K562 (cell line): ENCODE measurements around the gene EMILIN3. TPM values are rescaled to one million over a fixed set of nuclear protein-coding genes. Genes with fewer than 3 reads are reported as not detected.

Experiments
- ESRRB ChIP-seq: fragments of 250-450 bp; sonication (Bioruptor Pico); IDR thresholded peaks from 2 replicates; pipeline ENCODE4 v1.5.0; 2020; ENCODE audit warnings: mild to moderate bottlenecking, moderate library complexity, borderline replicate concordance
- ETV1 ChIP-seq: fragments of 450-650 bp; conservative IDR thresholded peaks from 2 replicates; pipeline ENCODE4 v1.6.1; 2016; ENCODE audit warnings: missing genetic modification characterization, control low read depth, low read depth, missing compliant biosample characterization
- FOSL1 ChIP-seq: fragments of 200-800 bp; sonication (Bioruptor generic); conservative IDR thresholded peaks from 2 replicates; pipeline ENCODE4 v1.6.1; 2016; ENCODE audit warnings: missing genetic modification characterization, missing compliant biosample characterization
- JUN ChIP-seq, 2 experiments: sonication (generic) in 1 of 2; formaldehyde crosslinking in 1 of 2; IDR thresholded peaks; 2 replicates each; pipeline versions ENCODE4 v1.6.1 to v1.8.0; 2012 to 2022; ENCODE audit warnings: borderline replicate concordance in 2 of 2, mild to moderate bottlenecking in 2 of 2, improper control_type of control experiment in 1 of 2, low read depth in 1 of 2, low read length in 1 of 2, missing genetic modification reagents in 1 of 2
- KAT2B ChIP-seq: IDR thresholded peaks from one replicate; pipeline ENCODE4 v1.6.1; 2012; ENCODE audit warnings: low read depth, mild to moderate bottlenecking, control low read depth, inconsistent platforms, low read length, moderate library complexity
- MAFK ChIP-seq: IDR thresholded peaks from 2 replicates; pipeline ENCODE4 v1.6.1; 2011; ENCODE audit warnings: low read length, improper control_type of control experiment
- POLR2AphosphoS2 ChIP-seq: IDR thresholded peaks from 2 replicates; pipeline ENCODE4 v1.6.1; 2012; ENCODE audit warnings: low read length, improper control_type of control experiment
- SIN3A ChIP-seq, 2 experiments: fragments of 150-350 bp in 1 of 2; IDR thresholded peaks; 2 replicates each; pipeline ENCODE4 v1.6.1; 2011 to 2016; ENCODE audit warnings: borderline replicate concordance in 2 of 2, low read depth in 2 of 2, low read length in 2 of 2, mild to moderate bottlenecking in 2 of 2, moderate library complexity in 2 of 2; ENCODE audit not compliant: control insufficient read depth in 1 of 2
- SOX6 ChIP-seq: fragments of 450-650 bp; IDR thresholded peaks from 2 replicates; pipeline ENCODE4 v1.6.1; 2014; ENCODE audit warnings: mild to moderate bottlenecking
- ZKSCAN1 ChIP-seq: fragments of 150-350 bp; IDR thresholded peaks from 2 replicates; pipeline ENCODE4 v1.6.1; 2016; ENCODE audit warnings: low read depth, low read length
- ZNF3 ChIP-seq: fragments of 250-450 bp; sonication (Bioruptor Pico); IDR thresholded peaks from 2 replicates; pipeline ENCODE4 v1.5.0; 2021; ENCODE audit warnings: mild to moderate bottlenecking, moderate library complexity
- ZNF785 ChIP-seq: fragments of 250-450 bp; sonication (Bioruptor Pico); IDR thresholded peaks from 2 replicates; pipeline ENCODE4 v1.4.0; 2020; ENCODE audit warnings: mild to moderate bottlenecking
- polyA plus RNA-seq, 8 experiments: library from polyadenylated mRNA; depleted of rRNA in 4 of 8; stranded (reverse) in 5 of 8; unstranded in 3 of 8; fragments of >200 nt; fragmentation: Nextera tagmentation in 2 of 8; fragmentation: Illumina TruSeq in 1 of 8; extraction: Ambion mirVana in 2 of 8; extraction: Trizol in 1 of 8; gene quantifications; 2 replicates each; pipeline versions ENCODE4 v1.2.1 to v1.2.3, GENCODE V29; 2011 to 2014; ENCODE audit warnings: inconsistent platforms in 1 of 8, missing spikeins in 1 of 8
- total RNA-seq, 7 experiments: library from RNA; depleted of rRNA in 6 of 7; stranded (reverse); fragments of >200 nt in 6 of 7; fragmentation: Illumina TruSeq in 2 of 7; extraction: Trizol in 2 of 7; gene quantifications; 2 replicates each; pipeline versions ENCODE4 v1.2.1 to v1.2.3, GENCODE V29; 2011 to 2021; ENCODE audit warnings: low replicate concordance in 1 of 7
- TF ChIP-seq, protein P1 (sequence below), 2 experiments: fragments of 450-650 bp; conservative IDR thresholded peaks; 2 replicates each; pipeline ENCODE4 v1.6.1; 2017; ENCODE audit warnings: mild to moderate bottlenecking in 2 of 2, moderate library complexity in 2 of 2
- TF ChIP-seq, protein P2 (sequence below): fragments of 250-450 bp; sonication (Bioruptor Pico); IDR thresholded peaks from 2 replicates; pipeline ENCODE4 v1.8.0; 2022; ENCODE audit warnings: moderate library complexity, mild to moderate bottlenecking, inconsistent platforms
- TF ChIP-seq, protein P3 (sequence below): sonication (generic); formaldehyde crosslinking; IDR thresholded peaks from 2 replicates; pipeline ENCODE4 v1.8.0; 2022; ENCODE audit warnings: mild to moderate bottlenecking, missing genetic modification reagents
- TF ChIP-seq, protein P4 (sequence below): fragments of 450-650 bp; IDR thresholded peaks from 2 replicates; pipeline ENCODE4 v1.6.1; 2014; ENCODE audit warnings: low read depth, mild to moderate bottlenecking, moderate library complexity, borderline replicate concordance
- TF ChIP-seq, protein P5 (sequence below), 2 experiments: IDR thresholded peaks in 1 of 2; conservative IDR thresholded peaks in 1 of 2; 2 replicates each; pipeline ENCODE4 v1.6.1; 2016; ENCODE audit warnings: low read depth in 2 of 2, mild to moderate bottlenecking in 1 of 2, missing compliant biosample characterization in 1 of 2, missing genetic modification characterization in 1 of 2, moderate library complexity in 1 of 2

Gene EMILIN3
- total and polyA plus RNA-seq, 9 of the 15 experiments (the other 6 are each of a cell fraction or from before 2014, with no cell fraction given) = 0.01 to 0.07 TPM; not detected in 7

DNA sequence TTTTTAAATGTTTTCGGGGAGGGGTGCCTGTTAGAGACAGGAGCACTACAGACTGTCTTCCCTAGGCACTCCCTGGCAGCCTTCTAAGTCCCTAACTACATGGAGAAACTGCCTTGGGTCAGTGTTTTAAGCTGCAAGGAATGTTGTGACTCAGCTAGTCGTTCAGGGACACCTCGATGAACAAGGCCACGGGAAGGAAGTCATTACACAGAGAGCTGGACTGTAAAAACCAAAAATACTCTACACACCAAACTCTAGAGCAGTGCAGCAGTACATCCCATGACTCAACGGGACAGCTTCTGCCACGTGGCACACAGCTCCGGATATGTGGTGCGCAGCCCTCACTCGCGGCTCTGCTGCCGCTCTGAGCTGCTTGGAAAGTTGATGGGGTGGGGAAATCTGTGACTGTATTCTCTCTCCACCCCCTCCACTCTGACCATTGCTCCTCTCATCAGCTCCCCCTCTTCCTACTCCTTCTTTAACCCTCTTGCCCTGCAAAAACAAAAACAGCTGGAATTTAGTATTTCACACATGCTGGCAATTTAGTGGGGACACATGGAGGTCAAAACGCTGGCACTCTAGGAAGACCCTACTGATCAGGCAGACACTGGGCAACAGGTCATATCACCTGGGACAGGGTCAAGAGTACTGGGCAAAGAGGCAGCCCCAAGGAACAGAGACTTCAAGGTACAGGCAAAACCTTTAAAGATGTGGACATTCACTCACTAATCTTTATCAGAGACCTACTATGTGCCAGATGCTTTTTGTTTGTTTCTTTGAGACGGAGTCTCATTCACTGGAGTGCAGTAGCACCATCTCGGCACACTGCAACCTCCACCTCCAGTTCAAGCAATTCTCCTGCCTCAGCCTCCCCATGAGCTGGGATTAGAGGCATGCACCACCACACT, 36.9 kb downstream of the EMILIN3 start (continued):
- TF ChIP-seq, protein P1, sequence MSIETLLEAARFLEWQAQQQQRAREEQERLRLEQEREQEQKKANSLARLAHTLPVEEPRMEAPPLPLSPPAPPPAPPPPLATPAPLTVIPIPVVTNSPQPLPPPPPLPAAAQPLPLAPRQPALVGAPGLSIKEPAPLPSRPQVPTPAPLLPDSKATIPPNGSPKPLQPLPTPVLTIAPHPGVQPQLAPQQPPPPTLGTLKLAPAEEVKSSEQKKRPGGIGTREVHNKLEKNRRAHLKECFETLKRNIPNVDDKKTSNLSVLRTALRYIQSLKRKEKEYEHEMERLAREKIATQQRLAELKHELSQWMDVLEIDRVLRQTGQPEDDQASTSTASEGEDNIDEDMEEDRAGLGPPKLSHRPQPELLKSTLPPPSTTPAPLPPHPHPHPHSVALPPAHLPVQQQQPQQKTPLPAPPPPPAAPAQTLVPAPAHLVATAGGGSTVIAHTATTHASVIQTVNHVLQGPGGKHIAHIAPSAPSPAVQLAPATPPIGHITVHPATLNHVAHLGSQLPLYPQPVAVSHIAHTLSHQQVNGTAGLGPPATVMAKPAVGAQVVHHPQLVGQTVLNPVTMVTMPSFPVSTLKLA (conservative IDR thresholded peaks at IDR 0.05) = peak in 1 of 2 experiments; percentile 46; a peak in 2 of 4 replicates
- TF ChIP-seq ZNF3 (CRISPR knock-in tag) = no peak
- TF ChIP-seq KAT2B = no peak
- no peak for TF ChIP-seq JUN (IDR thresholded peaks at IDR 0.05; ENCODE audit: borderline replicate concordance, low read depth, low read length)
- TF ChIP-seq JUN (CRISPR knock-in tag; IDR thresholded peaks at IDR 0.05; ENCODE audit: borderline replicate concordance) = no peak
- TF ChIP-seq ETV1 = 0 out of 2 replicates have a peak, but pooled peaks have one; percentile 11
- peak; percentile 86; the same call in 1 of the 2 replicates for TF ChIP-seq ZKSCAN1
- TF ChIP-seq, protein P2, sequence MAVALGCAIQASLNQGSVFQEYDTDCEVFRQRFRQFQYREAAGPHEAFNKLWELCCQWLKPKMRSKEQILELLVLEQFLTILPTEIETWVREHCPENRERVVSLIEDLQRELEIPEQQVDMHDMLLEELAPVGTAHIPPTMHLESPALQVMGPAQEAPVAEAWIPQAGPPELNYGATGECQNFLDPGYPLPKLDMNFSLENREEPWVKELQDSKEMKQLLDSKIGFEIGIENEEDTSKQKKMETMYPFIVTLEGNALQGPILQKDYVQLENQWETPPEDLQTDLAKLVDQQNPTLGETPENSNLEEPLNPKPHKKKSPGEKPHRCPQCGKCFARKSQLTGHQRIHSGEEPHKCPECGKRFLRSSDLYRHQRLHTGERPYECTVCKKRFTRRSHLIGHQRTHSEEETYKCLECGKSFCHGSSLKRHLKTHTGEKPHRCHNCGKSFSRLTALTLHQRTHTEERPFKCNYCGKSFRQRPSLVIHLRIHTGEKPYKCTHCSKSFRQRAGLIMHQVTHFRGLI (CRISPR knock-in tag) = no peak
- no peak for TF ChIP-seq ESRRB (CRISPR knock-in tag)
- TF ChIP-seq, protein P3, sequence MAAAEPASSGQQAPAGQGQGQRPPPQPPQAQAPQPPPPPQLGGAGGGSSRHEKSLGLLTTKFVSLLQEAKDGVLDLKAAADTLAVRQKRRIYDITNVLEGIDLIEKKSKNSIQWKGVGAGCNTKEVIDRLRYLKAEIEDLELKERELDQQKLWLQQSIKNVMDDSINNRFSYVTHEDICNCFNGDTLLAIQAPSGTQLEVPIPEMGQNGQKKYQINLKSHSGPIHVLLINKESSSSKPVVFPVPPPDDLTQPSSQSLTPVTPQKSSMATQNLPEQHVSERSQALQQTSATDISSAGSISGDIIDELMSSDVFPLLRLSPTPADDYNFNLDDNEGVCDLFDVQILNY (CRISPR knock-in tag) = no peak
- TF ChIP-seq, protein P4, sequence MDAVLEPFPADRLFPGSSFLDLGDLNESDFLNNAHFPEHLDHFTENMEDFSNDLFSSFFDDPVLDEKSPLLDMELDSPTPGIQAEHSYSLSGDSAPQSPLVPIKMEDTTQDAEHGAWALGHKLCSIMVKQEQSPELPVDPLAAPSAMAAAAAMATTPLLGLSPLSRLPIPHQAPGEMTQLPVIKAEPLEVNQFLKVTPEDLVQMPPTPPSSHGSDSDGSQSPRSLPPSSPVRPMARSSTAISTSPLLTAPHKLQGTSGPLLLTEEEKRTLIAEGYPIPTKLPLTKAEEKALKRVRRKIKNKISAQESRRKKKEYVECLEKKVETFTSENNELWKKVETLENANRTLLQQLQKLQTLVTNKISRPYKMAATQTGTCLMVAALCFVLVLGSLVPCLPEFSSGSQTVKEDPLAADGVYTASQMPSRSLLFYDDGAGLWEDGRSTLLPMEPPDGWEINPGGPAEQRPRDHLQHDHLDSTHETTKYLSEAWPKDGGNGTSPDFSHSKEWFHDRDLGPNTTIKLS = peak; percentile 89
- TF ChIP-seq ZNF785 (CRISPR knock-in tag) = no peak
- peak; percentile 42 for TF ChIP-seq FOSL1 (tag)
- TF ChIP-seq POLR2AphosphoS2 = no peak
- no peak for TF ChIP-seq SOX6
- TF ChIP-seq MAFK = no peak
- TF ChIP-seq SIN3A (IDR thresholded peaks at IDR 0.05; ENCODE audit: borderline replicate concordance in 2 of 2, control insufficient read depth in 1 of 2, low read depth in 2 of 2, low read length in 2 of 2) = no peak
- TF ChIP-seq, protein P5, sequence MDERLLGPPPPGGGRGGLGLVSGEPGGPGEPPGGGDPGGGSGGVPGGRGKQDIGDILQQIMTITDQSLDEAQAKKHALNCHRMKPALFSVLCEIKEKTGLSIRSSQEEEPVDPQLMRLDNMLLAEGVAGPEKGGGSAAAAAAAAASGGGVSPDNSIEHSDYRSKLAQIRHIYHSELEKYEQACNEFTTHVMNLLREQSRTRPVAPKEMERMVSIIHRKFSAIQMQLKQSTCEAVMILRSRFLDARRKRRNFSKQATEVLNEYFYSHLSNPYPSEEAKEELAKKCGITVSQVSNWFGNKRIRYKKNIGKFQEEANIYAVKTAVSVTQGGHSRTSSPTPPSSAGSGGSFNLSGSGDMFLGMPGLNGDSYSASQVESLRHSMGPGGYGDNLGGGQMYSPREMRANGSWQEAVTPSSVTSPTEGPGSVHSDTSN (CRISPR knock-in tag; IDR thresholded peaks at IDR 0.05; ENCODE audit: low read depth) = no peak
- TF ChIP-seq, protein P5 (tag; conservative IDR thresholded peaks at IDR 0.05; ENCODE audit: low read depth) = no peak
